GM12875 (cell line): ENCODE data around the gene GYG2.

Source experiments
- H3K4me3 ChIP-seq: one replicate; pipeline ENCODE4 v1.5.1; 2011; ENCODE audit warnings: low read depth, low read length, control low read depth
- TF ChIP-seq, protein P1 (sequence below): IDR thresholded peaks from 2 replicates; pipeline ENCODE4 v1.5.1; 2011; ENCODE audit warnings: low read depth, mild to moderate bottlenecking, control low read depth, inconsistent platforms, low read length, moderate library complexity, borderline replicate concordance; ENCODE audit not compliant: insufficient read depth

The GYG2 gene

DNA sequence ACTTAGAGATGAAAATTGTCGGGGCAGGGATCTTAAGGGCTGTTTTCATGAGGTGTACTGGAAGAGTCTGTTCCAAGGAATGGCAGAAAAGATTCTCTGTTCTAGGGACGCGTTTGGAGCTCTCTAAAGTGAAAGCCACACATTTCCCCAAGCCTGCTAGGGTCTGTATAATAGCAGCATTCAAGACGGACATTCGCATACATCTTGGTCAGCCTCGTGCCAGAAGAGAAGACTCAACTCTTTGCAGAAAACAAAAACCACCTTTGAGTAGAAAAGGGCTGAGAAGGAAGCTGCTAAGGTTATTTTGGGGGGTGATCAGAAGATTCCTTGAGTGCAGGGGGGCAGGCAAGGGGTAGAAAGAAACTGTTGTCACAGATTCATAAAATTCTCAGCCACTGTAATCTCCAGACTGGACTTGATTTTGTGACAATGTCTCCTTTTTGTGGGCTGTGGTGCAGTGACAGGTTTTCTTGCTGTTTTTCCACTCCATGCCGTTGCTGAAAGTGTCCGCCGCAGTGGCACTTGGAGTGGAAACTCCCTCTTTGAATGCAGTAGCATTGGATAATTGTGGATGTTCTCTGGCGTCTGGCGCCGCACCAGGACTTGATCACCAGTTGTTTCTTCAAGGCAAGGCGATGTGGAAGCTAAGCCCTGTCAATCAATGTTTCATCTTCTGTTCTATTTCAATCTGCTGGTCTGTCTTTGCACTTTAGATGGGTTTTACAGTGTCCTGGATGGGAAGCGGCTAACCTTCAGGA is 2.9 kb downstream of the GYG2 start:
- TF ChIP-seq, protein P1, sequence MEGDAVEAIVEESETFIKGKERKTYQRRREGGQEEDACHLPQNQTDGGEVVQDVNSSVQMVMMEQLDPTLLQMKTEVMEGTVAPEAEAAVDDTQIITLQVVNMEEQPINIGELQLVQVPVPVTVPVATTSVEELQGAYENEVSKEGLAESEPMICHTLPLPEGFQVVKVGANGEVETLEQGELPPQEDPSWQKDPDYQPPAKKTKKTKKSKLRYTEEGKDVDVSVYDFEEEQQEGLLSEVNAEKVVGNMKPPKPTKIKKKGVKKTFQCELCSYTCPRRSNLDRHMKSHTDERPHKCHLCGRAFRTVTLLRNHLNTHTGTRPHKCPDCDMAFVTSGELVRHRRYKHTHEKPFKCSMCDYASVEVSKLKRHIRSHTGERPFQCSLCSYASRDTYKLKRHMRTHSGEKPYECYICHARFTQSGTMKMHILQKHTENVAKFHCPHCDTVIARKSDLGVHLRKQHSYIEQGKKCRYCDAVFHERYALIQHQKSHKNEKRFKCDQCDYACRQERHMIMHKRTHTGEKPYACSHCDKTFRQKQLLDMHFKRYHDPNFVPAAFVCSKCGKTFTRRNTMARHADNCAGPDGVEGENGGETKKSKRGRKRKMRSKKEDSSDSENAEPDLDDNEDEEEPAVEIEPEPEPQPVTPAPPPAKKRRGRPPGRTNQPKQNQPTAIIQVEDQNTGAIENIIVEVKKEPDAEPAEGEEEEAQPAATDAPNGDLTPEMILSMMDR, result no peak
- H3K4me3 ChIP-seq, result no peak overlapping the region

DNA sequence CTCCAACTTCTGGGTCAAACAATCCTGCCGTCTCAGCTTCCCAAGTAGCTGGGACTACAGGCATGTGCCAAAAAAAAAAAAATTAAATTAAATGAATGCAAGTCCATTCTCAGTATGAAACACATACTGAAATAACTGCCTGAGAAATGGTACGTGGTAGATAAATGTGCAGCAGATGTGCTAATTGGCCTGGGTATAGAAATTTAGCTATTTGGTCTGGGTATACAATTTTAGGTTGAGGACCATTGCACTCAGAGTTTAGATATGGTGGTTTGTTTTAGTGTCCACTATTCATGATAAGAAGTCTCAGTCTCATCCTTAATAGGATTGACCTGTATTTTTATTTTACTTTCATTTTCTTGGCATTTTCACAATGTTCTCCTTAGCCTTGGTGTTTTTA is 9.2 kb downstream of the GYG2 start:
- H3K4me3 ChIP-seq, result no peak overlapping the region
- TF ChIP-seq, protein P1, result no peak

DNA sequence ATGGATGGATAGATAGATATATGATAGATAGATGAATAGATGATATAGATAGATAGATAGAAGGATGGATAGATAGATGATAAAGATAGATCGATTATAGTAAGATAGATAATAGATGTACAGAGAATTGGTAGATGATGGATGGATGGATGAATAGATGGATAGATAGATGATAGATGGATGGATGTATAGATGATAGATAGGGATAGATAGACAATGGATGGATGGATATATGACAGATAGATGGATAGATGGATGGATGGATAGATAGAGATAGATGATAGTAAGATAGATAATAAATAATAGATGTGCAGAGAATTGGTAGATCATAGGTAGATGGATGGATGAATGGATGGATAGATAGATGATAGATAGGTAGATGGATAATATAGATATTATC is 12.2 kb downstream of the GYG2 start:
- TF ChIP-seq, protein P1, result no peak
- no peak overlapping the region for H3K4me3 ChIP-seq

DNA sequence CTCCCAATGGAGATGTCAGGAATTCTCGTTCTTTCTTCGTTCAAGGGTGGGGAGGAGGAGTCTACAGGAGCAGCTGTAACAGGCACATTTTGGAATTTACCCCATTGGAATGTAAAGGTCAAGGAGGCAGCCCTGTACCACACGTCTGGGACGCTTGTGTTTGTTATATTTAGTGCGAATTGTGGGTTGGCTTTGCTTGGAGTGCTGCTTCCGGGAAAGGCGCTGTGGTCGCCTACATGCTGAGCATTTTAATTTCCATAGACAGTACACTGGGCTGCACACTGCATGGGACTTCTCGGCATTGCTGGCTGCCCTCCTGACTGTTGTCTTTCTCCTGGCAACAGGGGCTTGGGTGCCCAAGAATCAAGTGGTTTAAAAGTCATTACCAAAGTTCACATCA is 12.8 kb downstream of the GYG2 start:
- H3K4me3 ChIP-seq, result no peak overlapping the region
- TF ChIP-seq, protein P1, result no peak

DNA sequence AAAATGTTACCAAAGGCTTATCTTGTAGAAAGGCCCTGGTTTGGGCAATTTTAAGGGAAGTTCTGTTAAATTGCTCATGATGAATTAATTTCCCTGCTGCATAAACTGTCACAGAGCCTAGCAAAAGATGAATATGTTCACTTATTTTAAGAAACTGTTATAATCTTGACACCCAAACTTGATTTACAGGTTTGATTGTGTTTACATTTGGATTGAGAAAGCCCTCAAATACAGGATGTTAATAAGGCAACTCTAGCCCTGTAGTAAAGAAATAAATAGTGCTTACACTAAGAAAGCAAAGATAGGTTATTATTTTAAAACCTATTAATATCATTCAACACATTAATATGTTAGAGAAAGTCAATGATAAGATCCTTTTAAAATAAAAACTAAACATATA is 18.3 kb downstream of the GYG2 start:
- TF ChIP-seq, protein P1, result no peak
- no peak overlapping the region for H3K4me3 ChIP-seq

DNA sequence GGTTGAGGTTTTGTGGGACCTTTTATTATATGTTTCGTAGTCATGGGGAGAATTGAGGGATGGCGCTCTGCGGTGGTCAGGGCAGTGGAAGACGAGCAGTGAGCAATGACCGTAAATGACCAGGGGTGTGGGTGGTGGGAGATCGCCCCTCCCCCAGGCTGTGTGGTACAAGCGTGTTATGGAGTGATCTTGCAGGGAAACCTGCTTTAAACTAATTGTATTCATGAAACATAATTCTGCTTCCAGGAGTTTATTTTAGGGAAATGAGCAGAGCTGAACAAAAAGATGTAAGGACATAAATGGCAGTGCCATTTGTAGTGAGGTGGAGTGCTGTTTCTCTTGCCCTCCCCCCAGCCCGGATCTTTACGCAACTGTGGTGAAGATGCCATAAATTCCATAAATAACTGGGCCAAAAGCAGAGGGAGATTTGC is 20.2 kb downstream of the GYG2 start:
- no peak overlapping the region for H3K4me3 ChIP-seq
- TF ChIP-seq, protein P1, result no peak

DNA sequence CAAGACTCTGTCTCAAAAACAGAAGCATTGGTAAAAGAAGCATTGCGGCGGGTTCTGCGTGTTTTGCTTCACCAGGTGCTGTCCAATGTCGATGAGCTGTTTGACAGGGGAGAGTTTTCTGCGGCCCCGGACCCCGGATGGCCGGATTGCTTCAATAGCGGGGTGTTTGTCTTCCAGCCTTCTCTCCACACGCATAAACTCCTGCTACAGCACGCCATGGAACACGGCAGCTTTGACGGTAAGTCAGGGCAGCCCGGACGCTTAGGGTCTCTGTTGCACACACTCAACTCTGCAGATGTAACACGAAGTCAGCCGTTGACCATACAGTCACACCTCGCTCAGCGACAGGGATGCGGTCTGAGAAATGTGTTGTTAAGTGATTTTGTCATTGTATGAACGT is 26.2 kb downstream of the GYG2 start:
- TF ChIP-seq, protein P1, result no peak
- no peak overlapping the region for H3K4me3 ChIP-seq
